ENCODE measurements around the gene ARID1B. TPM values are rescaled to one million over a fixed set of nuclear protein-coding genes. Genes with fewer than 3 reads are reported as not detected.

Gene ARID1B
- total RNA-seq, 1 donor from 2014 or later = 47.3 TPM

DNA sequence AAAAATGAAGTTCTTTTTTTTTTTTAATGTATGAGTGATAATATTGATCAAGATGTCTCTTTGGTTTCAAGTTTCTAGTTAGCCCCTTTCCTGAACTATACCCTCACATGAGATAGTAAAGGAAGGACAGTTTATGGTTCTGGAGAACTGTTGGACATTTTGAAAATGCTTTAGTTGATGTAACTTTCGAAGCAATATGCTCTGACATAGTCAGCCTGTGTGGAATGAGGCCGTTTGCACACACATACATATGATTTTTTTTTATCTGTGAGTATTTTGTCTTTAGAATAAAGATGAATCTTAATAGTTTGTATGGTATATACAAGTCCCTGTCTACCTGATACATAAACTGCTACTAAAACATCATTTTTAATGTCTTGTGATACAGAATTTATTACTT lies 177.0 kb downstream of the ARID1B start:
- Histone ChIP-seq H3K36me3 (ENCODE audit: control insufficient read depth, insufficient read depth, low read length) (no peaks in the 10 kb centered on the region), H3K27me3 (ENCODE audit: control insufficient read depth, insufficient read depth, low read length) (no peaks in the 10 kb centered on the region), H3K4me3 (ENCODE audit: low read depth, low read length) (no peak overlapping the region)
- TF ChIP-seq CTCF (IDR thresholded peaks at IDR 0.05; ENCODE audit: insufficient read depth, low read length, poor library complexity, severe bottlenecking) = no peak
- no peak for DNase-seq (ENCODE audit: low read depth)

- Histone ChIP-seq H3K36me3 (ENCODE audit: control insufficient read depth, insufficient read depth, low read length) (no peaks in the 10 kb centered on the region), H3K4me3 (ENCODE audit: low read depth, low read length) (no peak overlapping the region), H3K27me3 (ENCODE audit: control insufficient read depth, insufficient read depth, low read length) (no peaks in the 10 kb centered on the region)
- no peak for TF ChIP-seq CTCF (IDR thresholded peaks at IDR 0.05; ENCODE audit: insufficient read depth, low read length, poor library complexity, severe bottlenecking)
- DNase-seq (ENCODE audit: low read depth) = no peak
These were observed 177.6 kb downstream of the ARID1B start for GRCh38 chr6:156954816-156955215.

DNA sequence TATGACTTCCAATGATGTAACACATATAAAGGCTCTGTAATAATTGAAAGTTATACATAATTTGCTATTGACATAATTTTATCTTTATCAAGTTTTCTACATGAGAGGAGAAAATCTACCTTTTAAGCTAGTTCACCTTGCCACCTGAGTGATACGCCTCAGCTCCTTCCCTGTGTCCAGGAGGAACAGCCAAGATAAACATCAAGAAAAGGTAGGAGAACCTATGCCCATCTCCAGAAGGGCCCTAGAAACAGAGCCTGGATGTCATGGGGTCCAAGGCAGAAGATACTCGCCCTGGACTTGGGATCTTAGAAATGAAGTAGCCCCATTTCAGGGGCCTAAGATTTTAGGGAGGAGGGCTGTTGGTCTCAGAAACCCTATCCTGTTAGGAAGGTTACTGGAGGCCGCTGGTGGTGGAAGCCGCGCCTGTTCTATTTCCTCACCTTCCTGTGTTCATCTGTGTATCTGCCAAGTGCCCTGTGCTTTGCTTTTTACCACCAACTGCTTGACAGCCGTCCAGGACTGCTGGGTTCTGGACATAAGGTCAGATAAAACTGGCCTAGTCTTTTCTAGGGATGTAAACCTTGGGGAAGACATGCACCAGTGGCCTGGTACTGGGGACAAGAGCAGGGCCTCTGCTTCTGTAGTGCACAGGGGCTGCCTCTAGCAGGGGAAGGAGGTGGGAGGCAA lies 178.5 kb downstream of the ARID1B start:
- no peaks in the 10 kb centered on the region for H3K27me3 ChIP-seq (ENCODE audit: control insufficient read depth, insufficient read depth, low read length)
- no peaks in the 10 kb centered on the region for H3K36me3 ChIP-seq (ENCODE audit: control insufficient read depth, insufficient read depth, low read length)
- DNase-seq (ENCODE audit: low read depth) = no peak
- TF ChIP-seq CTCF (IDR thresholded peaks at IDR 0.05; ENCODE audit: insufficient read depth, low read length, poor library complexity, severe bottlenecking) = no peak
- H3K4me3 ChIP-seq (ENCODE audit: low read depth, low read length) = no peak overlapping the region

GRCh38 chr6:156956286-156956685 lies 179.1 kb downstream of the ARID1B start:
- Histone ChIP-seq H3K36me3 (ENCODE audit: control insufficient read depth, insufficient read depth, low read length) (no peaks in the 10 kb centered on the region), H3K27me3 (ENCODE audit: control insufficient read depth, insufficient read depth, low read length) (no peaks in the 10 kb centered on the region), H3K4me3 (ENCODE audit: low read depth, low read length) (no peak overlapping the region)
- DNase-seq (ENCODE audit: low read depth) = no peak
- no peak for TF ChIP-seq CTCF (IDR thresholded peaks at IDR 0.05; ENCODE audit: insufficient read depth, low read length, poor library complexity, severe bottlenecking)

DNA sequence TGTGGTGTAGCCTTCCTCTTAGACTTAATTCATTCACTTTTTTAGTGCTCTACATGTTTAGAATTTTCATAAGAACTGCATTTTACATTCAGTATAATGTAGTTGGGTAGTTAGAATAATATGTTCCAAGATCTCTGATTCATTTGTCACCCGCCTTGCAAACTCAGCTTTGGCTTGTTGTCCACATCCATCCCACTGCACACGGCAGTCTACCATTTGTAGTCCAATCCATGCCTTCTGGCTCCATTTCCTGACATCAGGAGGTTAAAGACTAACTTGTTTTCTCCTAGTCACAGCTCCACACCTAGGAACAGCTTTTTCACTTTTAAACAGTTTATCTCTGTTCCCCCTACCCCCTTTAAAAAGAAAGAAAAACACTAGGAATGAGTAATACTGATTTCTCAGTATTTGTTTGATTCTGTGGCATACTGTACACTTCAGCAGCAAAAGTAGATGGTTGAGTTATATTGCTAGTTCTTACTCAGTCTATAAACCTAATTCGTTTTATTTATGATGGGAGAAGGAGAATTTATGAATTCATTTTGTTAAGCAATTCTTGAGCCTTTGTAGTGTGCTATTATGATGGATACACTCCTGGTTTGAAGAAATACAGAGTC lies 180.9 kb downstream of the ARID1B start:
- Histone ChIP-seq H3K27me3 (ENCODE audit: control insufficient read depth, insufficient read depth, low read length) (no peaks in the 10 kb centered on the region), H3K36me3 (ENCODE audit: control insufficient read depth, insufficient read depth, low read length) (no peaks in the 10 kb centered on the region), H3K4me3 (ENCODE audit: low read depth, low read length) (no peak overlapping the region)
- TF ChIP-seq CTCF (IDR thresholded peaks at IDR 0.05; ENCODE audit: insufficient read depth, low read length, poor library complexity, severe bottlenecking) = no peak
- DNase-seq (ENCODE audit: low read depth) = no peak

DNA sequence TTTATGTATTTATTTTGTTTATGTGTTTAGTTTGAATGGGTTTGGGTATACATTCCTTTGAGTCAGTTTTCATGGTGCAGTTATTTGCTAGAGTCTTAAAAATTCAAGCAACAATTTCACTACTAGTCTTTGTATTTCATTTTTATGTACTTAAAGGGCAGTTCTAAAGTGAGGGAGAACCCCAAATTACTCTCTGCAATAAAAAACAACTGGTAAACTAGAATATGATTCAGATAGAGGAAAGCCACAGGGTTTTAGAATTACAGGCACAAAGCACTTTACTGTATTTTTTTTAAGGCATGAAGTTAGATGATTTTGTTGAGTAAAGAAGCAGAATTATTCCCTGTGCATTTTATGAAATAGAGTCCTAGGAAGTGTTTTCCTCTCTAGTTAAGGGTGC lies 183.3 kb downstream of the ARID1B start:
- no peaks in the 10 kb centered on the region for H3K36me3 ChIP-seq (ENCODE audit: control insufficient read depth, insufficient read depth, low read length)
- H3K4me3 ChIP-seq (ENCODE audit: low read depth, low read length) = no peak overlapping the region
- no peak for TF ChIP-seq CTCF (IDR thresholded peaks at IDR 0.05; ENCODE audit: insufficient read depth, low read length, poor library complexity, severe bottlenecking)
- H3K27me3 ChIP-seq (ENCODE audit: control insufficient read depth, insufficient read depth, low read length) = no peaks in the 10 kb centered on the region
- no peak for DNase-seq (ENCODE audit: low read depth)
